ENCODE measurements around the gene TTC32. TPM values are rescaled to one million over a fixed set of nuclear protein-coding genes. Genes with fewer than 3 reads are reported as not detected.

TTC32 gene
- total and polyA plus RNA-seq, 2 donors (not counting 3 experiments of a cell fraction or from before 2014, with no cell fraction given): 8.8 to 9.4 TPM

- dilution Hi-C loops (cut with MboI; ENCODE audit: extremely low pct_ligation_motif_present, low sequenced_read_pairs) (no loop called here), intact Hi-C loops (cut with micrococcal nuclease) (no loop called here)
- H3K79me2 ChIP-seq (ENCODE audit: control insufficient read depth, insufficient read depth, low read length): no peaks in the 10 kb centered on the region
- no peak overlapping the region for H3K27ac ChIP-seq (ENCODE audit: insufficient read depth, low read depth, low read length)
- POLR2A ChIA-PET: no interaction called here
- no peaks in the 10 kb centered on the region for H3K36me3 ChIP-seq (ENCODE audit: control insufficient read depth in 2 of 2, extremely low read depth in 1 of 2, insufficient read depth in 2 of 2, low read length in 2 of 2)
- CTCF ChIA-PET: interaction anchor here (1.2 kb wide), 1 partner anchor 147 kb away, joined by 3 read pairs; no protein-coding TSS in a partner anchor
- peak overlapping the region in 1 of 3 experiments; percentile 34 for H3K4me3 ChIP-seq (replicated peaks in 1 of 3; ENCODE audit: insufficient read depth in 1 of 3, low read depth in 1 of 3, low read length in 3 of 3)
- BruUV-seq (replicated peaks): no TSS peak
- no peak overlapping the region for H3K9ac ChIP-seq (replicated peaks; ENCODE audit: extremely low read depth, insufficient read depth, low read length)
- no peak for FAIRE-seq
- H3K4me1 ChIP-seq (ENCODE audit: control insufficient read depth, extremely low read depth, insufficient read depth, low read length): peaks cover 5% of the 10 kb centered on the region
- peak overlapping the region; percentile 54 for H3K4me2 ChIP-seq (ENCODE audit: insufficient read depth, low read length)
- H2AFZ ChIP-seq (ENCODE audit: low read depth, low read length): peak overlapping the region; percentile 76
- H3K9me3 ChIP-seq (replicated peaks; ENCODE audit: control insufficient read depth, insufficient read depth, low read length): no peaks in the 10 kb centered on the region
- no peak for DNase-seq (ENCODE audit: low read depth, low spot score)
- H3K27me3 ChIP-seq (ENCODE audit: control insufficient read depth in 2 of 2, insufficient read depth in 2 of 2, low read length in 2 of 2): no peaks in the 10 kb centered on the region
- H3K9me1 ChIP-seq (replicated peaks; ENCODE audit: control insufficient read depth, extremely low read depth, insufficient read depth, low read length): no peaks in the 10 kb centered on the region
- no peaks in the 10 kb centered on the region for H4K20me1 ChIP-seq (replicated peaks; ENCODE audit: control insufficient read depth, extremely low read depth, insufficient read depth, low read length)
- TF ChIP-seq GATA2 (IDR thresholded peaks at IDR 0.05; ENCODE audit: insufficient read depth, insufficient read length, low read depth, low read length) (no peak), POLR2AphosphoS5 (IDR thresholded peaks at IDR 0.05; ENCODE audit: insufficient read depth, low read depth, low read length) (no peak), FOS (IDR thresholded peaks at IDR 0.05; ENCODE audit: borderline replicate concordance, insufficient read depth, low read length) (no peak), EZH2 (IDR thresholded peaks at IDR 0.05; ENCODE audit: borderline replicate concordance, low read depth, low read length, severe bottlenecking) (no peak), MAX (IDR thresholded peaks at IDR 0.05; ENCODE audit: insufficient read depth, insufficient read length) (no peak), MYC (IDR thresholded peaks at IDR 0.05; ENCODE audit: low read depth, low read length) (no peak), POLR2A (IDR thresholded peaks at IDR 0.05; ENCODE audit: low read depth, low read length) (no peak), JUN (IDR thresholded peaks at IDR 0.05; ENCODE audit: borderline replicate concordance, insufficient read depth, insufficient read length, low read depth) (no peak)
- TF ChIP-seq, protein P1, sequence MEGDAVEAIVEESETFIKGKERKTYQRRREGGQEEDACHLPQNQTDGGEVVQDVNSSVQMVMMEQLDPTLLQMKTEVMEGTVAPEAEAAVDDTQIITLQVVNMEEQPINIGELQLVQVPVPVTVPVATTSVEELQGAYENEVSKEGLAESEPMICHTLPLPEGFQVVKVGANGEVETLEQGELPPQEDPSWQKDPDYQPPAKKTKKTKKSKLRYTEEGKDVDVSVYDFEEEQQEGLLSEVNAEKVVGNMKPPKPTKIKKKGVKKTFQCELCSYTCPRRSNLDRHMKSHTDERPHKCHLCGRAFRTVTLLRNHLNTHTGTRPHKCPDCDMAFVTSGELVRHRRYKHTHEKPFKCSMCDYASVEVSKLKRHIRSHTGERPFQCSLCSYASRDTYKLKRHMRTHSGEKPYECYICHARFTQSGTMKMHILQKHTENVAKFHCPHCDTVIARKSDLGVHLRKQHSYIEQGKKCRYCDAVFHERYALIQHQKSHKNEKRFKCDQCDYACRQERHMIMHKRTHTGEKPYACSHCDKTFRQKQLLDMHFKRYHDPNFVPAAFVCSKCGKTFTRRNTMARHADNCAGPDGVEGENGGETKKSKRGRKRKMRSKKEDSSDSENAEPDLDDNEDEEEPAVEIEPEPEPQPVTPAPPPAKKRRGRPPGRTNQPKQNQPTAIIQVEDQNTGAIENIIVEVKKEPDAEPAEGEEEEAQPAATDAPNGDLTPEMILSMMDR (IDR thresholded peaks at IDR 0.05; ENCODE audit: extremely low read depth in 1 of 2, insufficient read depth in 1 of 2, low read depth in 1 of 2, low read length in 2 of 2): no peak
These were observed 33.6 kb downstream of the TTC32 start for GRCh38 chr2:19868224-19868623.

Measured in endothelial cell of umbilical vein (primary cell).